Endometrium (tissue), 2 donors: Measurements from ENCODE around the gene COL1A2.

Experiments used
- FAIRE-seq: peaks from 2 replicates; lab custom pipeline; 2012; peaks lifted over from hg19 to GRCh38; lab: Jason Lieb, UNC
- donor health status: control.
- donor health status: control.

Gene COL1A2

GRCh38 chr7:94410413-94411187, 15.9 kb downstream of the COL1A2 start:
- peak; percentile 95 for FAIRE-seq

GRCh38 chr7:94411188-94411466, 16.4 kb downstream of the COL1A2 start:
- FAIRE-seq, result peak; percentile 55

DNA sequence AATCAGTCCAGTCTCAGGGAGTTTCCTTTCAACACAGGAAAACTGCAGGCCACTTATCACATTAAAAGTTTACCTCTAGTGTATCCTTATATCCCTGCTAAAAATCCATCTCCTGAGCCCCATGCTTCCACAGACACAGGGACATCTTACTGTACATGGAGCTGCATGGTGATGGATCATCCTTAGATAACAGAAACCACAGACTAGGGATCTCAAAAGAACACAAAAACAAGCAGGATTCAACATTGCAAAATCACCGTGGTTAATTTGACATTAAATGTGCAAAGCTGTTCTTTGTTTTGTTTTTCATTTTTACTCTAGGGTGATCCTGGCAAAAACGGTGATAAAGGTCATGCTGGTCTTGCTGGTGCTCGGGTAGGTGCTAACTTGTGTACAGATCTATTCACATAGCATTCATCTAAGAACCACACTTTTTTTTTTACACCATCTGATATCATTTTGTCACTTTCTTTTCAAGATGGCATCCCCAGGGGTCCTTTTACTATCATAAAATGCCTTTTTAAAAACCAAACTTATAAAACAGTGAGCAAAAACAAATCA, 18.1 kb downstream of the COL1A2 start:
- FAIRE-seq, result no peak

GRCh38 chr7:94414481-94414880, 19.8 kb downstream of the COL1A2 start:
- no peak for FAIRE-seq

- FAIRE-seq, result no peak
Measured at GRCh38 chr7:94414980-94415379, 20.3 kb downstream of the COL1A2 start.

- no peak for FAIRE-seq
Measured at GRCh38 chr7:94417306-94417705, 22.6 kb downstream of the COL1A2 start.

GRCh38 chr7:94417901-94418300, 23.2 kb downstream of the COL1A2 start:
- no peak for FAIRE-seq

GRCh38 chr7:94418851-94419250, 24.2 kb downstream of the COL1A2 start:
- no peak for FAIRE-seq

DNA sequence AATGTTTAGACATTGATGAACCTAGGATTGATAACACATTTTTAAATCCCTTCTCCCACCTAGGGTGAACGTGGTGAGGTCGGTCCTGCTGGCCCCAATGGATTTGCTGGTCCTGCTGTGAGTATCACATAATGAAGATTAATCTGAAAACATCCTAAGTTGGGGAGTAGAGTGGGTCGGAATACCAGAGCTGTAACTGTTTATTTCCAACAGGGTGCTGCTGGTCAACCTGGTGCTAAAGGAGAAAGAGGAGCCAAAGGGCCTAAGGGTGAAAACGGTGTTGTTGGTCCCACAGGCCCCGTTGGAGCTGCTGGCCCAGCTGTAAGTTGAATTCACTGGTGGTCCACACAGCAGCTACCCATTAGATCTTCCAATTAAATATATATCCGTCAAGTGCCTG, 25.6 kb downstream of the COL1A2 start:
- no peak for FAIRE-seq

- no peak for FAIRE-seq
Measured at GRCh38 chr7:94421681-94422080, 27.0 kb downstream of the COL1A2 start.

- FAIRE-seq, result peak; percentile 37
Measured at GRCh38 chr7:94422136-94422535, 27.4 kb downstream of the COL1A2 start.

DNA sequence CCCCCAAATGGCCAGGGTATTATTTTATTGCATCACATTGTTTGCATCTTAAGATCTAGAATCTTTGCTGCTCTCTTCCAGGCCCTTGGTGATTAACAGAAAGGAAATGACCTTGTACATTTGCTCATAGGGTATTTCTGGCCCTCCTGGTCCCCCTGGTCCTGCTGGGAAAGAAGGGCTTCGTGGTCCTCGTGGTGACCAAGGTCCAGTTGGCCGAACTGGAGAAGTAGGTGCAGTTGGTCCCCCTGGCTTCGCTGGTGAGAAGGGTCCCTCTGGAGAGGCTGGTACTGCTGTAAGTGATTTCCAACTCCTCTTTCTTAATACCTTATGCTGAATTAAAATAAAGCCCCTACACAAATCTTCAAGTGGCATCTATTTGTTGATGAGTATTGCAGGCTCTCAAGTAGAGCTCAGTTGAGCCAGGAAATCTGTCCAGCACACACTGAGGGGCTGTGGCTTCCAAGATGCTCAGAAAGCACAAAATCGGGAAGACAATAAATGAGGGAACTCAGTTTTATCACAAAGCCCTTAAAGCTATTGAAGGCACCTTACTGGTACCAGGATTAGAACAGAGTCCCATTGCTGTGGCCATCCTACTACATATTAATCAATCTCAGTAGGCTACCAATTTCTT, 28.2 kb downstream of the COL1A2 start:
- no peak for FAIRE-seq

DNA sequence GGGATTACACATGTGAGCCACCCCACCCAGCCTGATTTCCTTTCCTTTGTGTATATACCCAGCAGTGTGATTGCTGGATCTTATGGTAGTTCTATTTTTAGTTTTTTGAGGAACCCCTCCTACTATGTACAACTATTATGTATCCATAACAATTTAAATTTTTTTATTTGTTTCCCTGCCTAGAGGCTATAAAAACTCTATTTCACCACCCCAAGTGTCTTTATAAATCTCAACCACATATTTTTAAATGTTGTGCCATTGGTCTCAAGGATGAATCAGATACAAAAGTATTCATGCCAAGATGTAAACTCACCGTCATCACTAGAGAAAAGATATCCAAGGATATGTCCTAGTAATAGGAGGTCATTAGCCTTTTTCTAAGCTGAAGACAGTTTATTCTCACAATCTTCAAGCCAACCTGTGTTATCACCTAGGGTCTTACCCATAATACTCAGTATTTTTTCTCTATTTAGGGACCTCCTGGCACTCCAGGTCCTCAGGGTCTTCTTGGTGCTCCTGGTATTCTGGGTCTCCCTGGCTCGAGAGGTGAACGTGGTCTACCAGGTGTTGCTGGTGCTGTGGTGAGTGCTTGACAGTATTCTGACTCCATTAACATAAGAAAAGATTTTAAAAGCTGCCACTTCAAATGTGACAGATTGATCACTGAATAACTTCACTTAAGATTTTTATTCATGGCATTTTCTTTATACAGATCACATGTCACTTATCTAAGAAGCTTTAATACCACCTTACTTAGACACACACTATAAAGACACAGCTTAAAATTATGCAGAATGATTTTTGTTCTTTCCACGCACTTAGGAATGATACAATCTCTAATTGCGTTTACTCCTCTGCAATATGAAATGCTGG, 29.4 kb downstream of the COL1A2 start:
- FAIRE-seq, result peak; percentile 51

DNA sequence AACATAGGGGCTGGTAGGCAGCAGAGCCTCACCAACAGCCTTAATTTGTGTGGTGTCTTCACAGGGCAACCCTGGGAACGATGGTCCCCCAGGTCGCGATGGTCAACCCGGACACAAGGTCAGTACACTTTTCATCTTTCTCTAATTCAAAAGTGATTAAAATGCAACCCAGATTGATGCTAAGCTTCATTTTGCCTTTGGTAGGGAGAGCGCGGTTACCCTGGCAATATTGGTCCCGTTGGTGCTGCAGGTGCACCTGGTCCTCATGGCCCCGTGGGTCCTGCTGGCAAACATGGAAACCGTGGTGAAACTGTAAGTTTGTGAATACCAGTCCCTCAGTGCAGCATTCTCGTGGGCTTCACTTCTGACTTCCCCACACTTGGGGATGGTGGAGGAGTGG, 30.9 kb downstream of the COL1A2 start:
- no peak for FAIRE-seq

DNA sequence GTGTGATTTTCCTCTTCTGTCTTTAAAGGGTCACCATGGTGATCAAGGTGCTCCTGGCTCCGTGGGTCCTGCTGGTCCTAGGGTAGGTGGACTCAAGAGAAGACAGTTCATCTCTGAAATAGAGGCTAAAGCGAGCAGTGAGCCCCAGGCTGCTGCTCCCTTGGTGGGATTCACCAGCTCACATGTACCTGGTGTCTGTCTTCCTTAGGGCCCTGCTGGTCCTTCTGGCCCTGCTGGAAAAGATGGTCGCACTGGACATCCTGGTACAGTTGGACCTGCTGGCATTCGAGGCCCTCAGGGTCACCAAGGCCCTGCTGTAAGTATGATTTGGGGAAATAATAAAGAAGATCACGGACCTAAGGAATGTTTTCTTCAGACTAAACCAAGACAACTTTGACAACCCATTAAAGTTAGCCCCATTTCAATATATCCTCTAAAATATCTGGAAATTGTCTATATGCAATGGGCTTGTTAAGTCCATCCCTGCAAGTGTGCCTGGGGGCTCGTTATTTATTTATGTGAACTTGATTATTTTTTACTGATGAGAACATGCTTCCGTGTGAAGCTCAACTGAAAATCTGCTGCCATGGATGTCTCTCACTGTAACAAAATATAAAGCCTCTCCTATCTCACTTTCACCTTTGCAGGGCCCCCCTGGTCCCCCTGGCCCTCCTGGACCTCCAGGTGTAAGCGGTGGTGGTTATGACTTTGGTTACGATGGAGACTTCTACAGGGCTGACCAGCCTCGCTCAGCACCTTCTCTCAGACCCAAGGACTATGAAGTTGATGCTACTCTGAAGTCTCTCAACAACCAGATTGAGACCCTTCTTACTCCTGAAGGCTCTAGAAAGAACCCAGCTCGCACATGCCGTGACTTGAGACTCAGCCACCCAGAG, 32.5 kb downstream of the COL1A2 start:
- no peak for FAIRE-seq

- no peak for FAIRE-seq
Measured at GRCh38 chr7:94429153-94429552, 34.5 kb downstream of the COL1A2 start.

GRCh38 chr7:94431176-94431575, 36.5 kb downstream of the COL1A2 start:
- FAIRE-seq, result no peak

DNA sequence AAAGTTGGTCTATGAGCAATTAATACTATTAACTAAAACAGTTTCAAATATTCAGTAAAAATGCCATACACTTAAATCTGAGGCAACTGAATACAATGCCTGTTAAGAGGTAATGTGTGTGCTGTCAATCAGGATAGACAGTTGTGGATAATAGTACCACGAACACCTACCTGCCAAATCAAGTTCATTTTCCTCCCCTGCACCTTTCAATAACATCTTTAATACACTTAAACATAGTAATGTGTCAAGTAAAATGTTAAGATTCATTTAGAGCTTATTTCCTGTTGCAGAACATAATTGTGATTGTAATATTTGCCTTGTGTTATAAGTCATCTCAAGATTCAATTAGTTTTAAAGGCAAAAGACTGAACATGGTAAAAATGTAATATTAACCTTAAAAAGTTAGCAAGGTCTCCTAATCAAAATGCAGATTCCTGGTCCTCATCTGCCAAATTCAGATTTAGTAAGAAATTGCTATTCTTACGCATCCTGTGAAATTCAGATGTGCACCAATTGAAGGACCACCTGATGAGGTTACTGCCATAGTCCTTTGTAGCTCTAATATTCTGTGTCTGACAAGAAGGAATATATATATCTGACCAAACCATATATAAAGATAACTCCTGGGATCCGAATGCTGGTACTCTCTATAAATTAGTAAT, 37.1 kb downstream of the COL1A2 start:
- FAIRE-seq, result no peak

- FAIRE-seq, result no peak
Measured at GRCh38 chr7:94432281-94432670, 37.6 kb downstream of the COL1A2 start.

DNA sequence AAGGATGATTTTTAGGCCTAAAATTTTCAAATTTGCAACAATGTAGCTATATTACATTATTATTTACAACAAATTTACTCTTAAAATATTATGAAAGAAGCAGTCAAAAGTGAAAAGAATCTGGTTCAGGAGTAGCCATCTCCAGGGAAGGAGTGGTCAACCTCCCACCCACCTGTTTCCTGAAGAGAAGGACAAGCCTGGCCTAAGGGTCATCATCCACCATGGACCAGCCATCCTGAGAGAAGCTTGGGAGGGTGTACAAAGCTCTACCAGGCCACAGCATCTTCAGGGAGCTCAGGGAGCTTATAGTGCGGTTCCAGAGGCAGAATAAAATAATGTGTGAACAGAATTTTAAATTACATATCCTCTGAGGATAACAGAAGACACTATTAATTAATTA, 38.1 kb downstream of the COL1A2 start:
- FAIRE-seq, result no peak

GRCh38 chr7:94433224-94433623, 38.5 kb downstream of the COL1A2 start:
- no peak for FAIRE-seq
